ENCODE results near the gene LYPD4.

- TF ChIP-seq POLR2AphosphoS5 (IDR thresholded peaks at IDR 0.05; ENCODE audit: low read depth, low read length): no peak
- no peak for TF ChIP-seq SIN3A (IDR thresholded peaks at IDR 0.05; ENCODE audit: borderline replicate concordance, insufficient read depth, low read length)
- TF ChIP-seq, protein P1, sequence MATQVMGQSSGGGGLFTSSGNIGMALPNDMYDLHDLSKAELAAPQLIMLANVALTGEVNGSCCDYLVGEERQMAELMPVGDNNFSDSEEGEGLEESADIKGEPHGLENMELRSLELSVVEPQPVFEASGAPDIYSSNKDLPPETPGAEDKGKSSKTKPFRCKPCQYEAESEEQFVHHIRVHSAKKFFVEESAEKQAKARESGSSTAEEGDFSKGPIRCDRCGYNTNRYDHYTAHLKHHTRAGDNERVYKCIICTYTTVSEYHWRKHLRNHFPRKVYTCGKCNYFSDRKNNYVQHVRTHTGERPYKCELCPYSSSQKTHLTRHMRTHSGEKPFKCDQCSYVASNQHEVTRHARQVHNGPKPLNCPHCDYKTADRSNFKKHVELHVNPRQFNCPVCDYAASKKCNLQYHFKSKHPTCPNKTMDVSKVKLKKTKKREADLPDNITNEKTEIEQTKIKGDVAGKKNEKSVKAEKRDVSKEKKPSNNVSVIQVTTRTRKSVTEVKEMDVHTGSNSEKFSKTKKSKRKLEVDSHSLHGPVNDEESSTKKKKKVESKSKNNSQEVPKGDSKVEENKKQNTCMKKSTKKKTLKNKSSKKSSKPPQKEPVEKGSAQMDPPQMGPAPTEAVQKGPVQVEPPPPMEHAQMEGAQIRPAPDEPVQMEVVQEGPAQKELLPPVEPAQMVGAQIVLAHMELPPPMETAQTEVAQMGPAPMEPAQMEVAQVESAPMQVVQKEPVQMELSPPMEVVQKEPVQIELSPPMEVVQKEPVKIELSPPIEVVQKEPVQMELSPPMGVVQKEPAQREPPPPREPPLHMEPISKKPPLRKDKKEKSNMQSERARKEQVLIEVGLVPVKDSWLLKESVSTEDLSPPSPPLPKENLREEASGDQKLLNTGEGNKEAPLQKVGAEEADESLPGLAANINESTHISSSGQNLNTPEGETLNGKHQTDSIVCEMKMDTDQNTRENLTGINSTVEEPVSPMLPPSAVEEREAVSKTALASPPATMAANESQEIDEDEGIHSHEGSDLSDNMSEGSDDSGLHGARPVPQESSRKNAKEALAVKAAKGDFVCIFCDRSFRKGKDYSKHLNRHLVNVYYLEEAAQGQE (IDR thresholded peaks at IDR 0.05; ENCODE audit: insufficient read depth in 1 of 2, low read depth in 2 of 2, low read length in 2 of 2): no peak
- TF ChIP-seq TAF1 (IDR thresholded peaks at IDR 0.05; ENCODE audit: borderline replicate concordance, insufficient read depth, low read length): no peak
- no peak for TF ChIP-seq FOXP2 (optimal IDR thresholded peaks at IDR 0.05; ENCODE audit: borderline replicate concordance, extremely low read depth, extremely low read length, insufficient read depth)
Observed at GRCh38 chr19:41804336-41804735, 40.1 kb downstream of the LYPD4 start.

Measured in PFSK-1 (cell line).